GM23338 (cell line): Measurements from ENCODE around the gene PARD3. TPM values are rescaled to one million over a fixed set of nuclear protein-coding genes. Genes with fewer than 3 reads are reported as not detected.

ENCODE experiments used
- ATAC-seq: fragments of 200-7000 bp; cut with Tn5 transposase; 3 replicates; pipeline ENCODE4 v1.9.1; 2020
- DNase-seq: peaks from one replicate; pipeline ENCODE4 v3.0.0-alpha.2; 2015; ENCODE audit warnings: low spot score
- H2AFZ ChIP-seq: fragments of 200-600 bp; sonication (generic); 2 replicates; pipeline ENCODE4 v1.8.0; 2016; ENCODE audit warnings: antibody characterized with exemption, mild to moderate bottlenecking, moderate library complexity
- H3F3A ChIP-seq: fragments of 200-600 bp; sonication (generic); replicated peaks from 2 replicates; pipeline ENCODE4 v1.8.0; 2017; ENCODE audit warnings: antibody characterized with exemption, mixed run types, low read depth
- H3K27ac ChIP-seq: fragments of 200-600 bp; sonication (generic); 2 replicates; pipeline ENCODE4 v1.6.1; 2016; ENCODE audit warnings: low read depth
- H3K27me3 ChIP-seq: fragments of 200-600 bp; sonication (generic); 2 replicates; pipeline ENCODE4 v1.8.0; 2016; ENCODE audit warnings: mild to moderate bottlenecking, mixed run types, moderate library complexity; ENCODE audit not compliant: insufficient read depth
- H3K36me3 ChIP-seq: fragments of 200-600 bp; sonication (generic); 2 replicates; pipeline ENCODE4 v1.8.0; 2016; ENCODE audit warnings: mild to moderate bottlenecking; ENCODE audit not compliant: insufficient read depth
- H3K4me1 ChIP-seq: fragments of 200-600 bp; sonication (generic); 2 replicates; pipeline ENCODE4 v1.8.0; 2016; ENCODE audit warnings: mild to moderate bottlenecking, moderate library complexity; ENCODE audit not compliant: insufficient read depth
- H3K4me2 ChIP-seq: fragments of 200-600 bp; sonication (generic); 2 replicates; pipeline ENCODE4 v1.7.1; 2017; ENCODE audit warnings: mixed run types
- H3K4me3 ChIP-seq: fragments of 200-600 bp; sonication (generic); 2 replicates; pipeline ENCODE4 v1.6.1; 2016; ENCODE audit warnings: mixed run types
- H3K79me2 ChIP-seq: fragments of 200-600 bp; sonication (generic); replicated peaks from 2 replicates; pipeline ENCODE4 v1.8.0; 2017; ENCODE audit warnings: mild to moderate bottlenecking; ENCODE audit not compliant: insufficient read depth
- H3K9me2 ChIP-seq: fragments of 200-600 bp; sonication (generic); 2 replicates; pipeline ENCODE4 v1.8.0; 2017; ENCODE audit not compliant: insufficient read depth
- H4K20me1 ChIP-seq: fragments of 200-600 bp; sonication (generic); replicated peaks from 2 replicates; pipeline ENCODE4 v1.8.0; 2017; ENCODE audit warnings: mild to moderate bottlenecking; ENCODE audit not compliant: insufficient read depth
- H3K27ac Mint-ChIP-seq: 2 replicates; pipeline ENCODE4 v1.8.0; 2020; ENCODE audit warnings: inconsistent platforms, mild to moderate bottlenecking, moderate library complexity, mixed read lengths
- H3K27me3 Mint-ChIP-seq: 3 replicates; pipeline ENCODE4 v1.8.0; 2022; ENCODE audit warnings: low read depth, mild to moderate bottlenecking, moderate library complexity, mixed read lengths, inconsistent platforms; ENCODE audit not compliant: insufficient read depth, poor library complexity
- H3K36me3 Mint-ChIP-seq: 3 replicates; pipeline ENCODE4 v1.8.0; 2021; ENCODE audit warnings: low read depth, mild to moderate bottlenecking, inconsistent platforms, moderate library complexity, mixed read lengths
- H3K4me1 Mint-ChIP-seq: 3 replicates; pipeline ENCODE4 v1.8.0; 2020; ENCODE audit warnings: mild to moderate bottlenecking, inconsistent platforms, mixed read lengths
- H3K4me3 Mint-ChIP-seq: 3 replicates; pipeline ENCODE4 v1.8.0; 2021; ENCODE audit warnings: moderate library complexity, mild to moderate bottlenecking, inconsistent platforms, mixed read lengths
- H3K9me3 Mint-ChIP-seq: 3 replicates; pipeline ENCODE4 v1.8.0; 2020; ENCODE audit warnings: moderate library complexity, mild to moderate bottlenecking, inconsistent platforms, mixed read lengths
- CREB1 ChIP-seq: fragments of 250-450 bp; sonication (Bioruptor Pico); IDR thresholded peaks from 2 replicates; pipeline ENCODE4 v1.5.0; 2020; ENCODE audit warnings: low read depth, mild to moderate bottlenecking, moderate library complexity
- EZH2 ChIP-seq: fragments of 200-600 bp; sonication (generic); IDR thresholded peaks from one replicate; pipeline ENCODE4 v1.8.0; 2017; ENCODE audit warnings: antibody characterized with exemption, mild to moderate bottlenecking, low read depth; ENCODE audit not compliant: unreplicated experiment
- JUNB ChIP-seq: IDR thresholded peaks from one replicate; pipeline ENCODE4 v1.6.1; 2016; ENCODE audit warnings: antibody characterized with exemption; ENCODE audit not compliant: unreplicated experiment
- POLR2AphosphoS5 ChIP-seq: IDR thresholded peaks from 2 replicates; pipeline ENCODE4 v1.6.1; 2016; ENCODE audit warnings: antibody characterized with exemption, low read depth
- STAT1 ChIP-seq: IDR thresholded peaks from one replicate; pipeline ENCODE4 v1.6.1; 2016; ENCODE audit warnings: antibody characterized with exemption; ENCODE audit not compliant: unreplicated experiment
- polyA plus RNA-seq: library from polyadenylated mRNA; unstranded; fragments of >200 nt; fragmentation: Nextera tagmentation; extraction: Ambion mirVana; gene quantifications from 2 replicates; pipeline ENCODE4 v1.2.1, GENCODE V29; 2016
- total RNA-seq: library from RNA; depleted of rRNA; stranded (reverse); fragments of >200 nt; shearing (Covaris generic); gene quantifications from 2 replicates; pipeline ENCODE4 v1.2.3, GENCODE V29; 2014
- TF ChIP-seq, protein P1 (sequence below): IDR thresholded peaks from 2 replicates; pipeline ENCODE4 v1.6.1; 2016; ENCODE audit warnings: antibody characterized with exemption
- TF ChIP-seq, protein P2 (sequence below): IDR thresholded peaks from one replicate; pipeline ENCODE4 v1.6.1; 2018; ENCODE audit warnings: antibody characterized with exemption; ENCODE audit not compliant: unreplicated experiment
- TF ChIP-seq, protein P3 (sequence below): fragments of 250-450 bp; sonication (Bioruptor Pico); IDR thresholded peaks from 2 replicates; pipeline ENCODE4 v1.5.0; 2020; ENCODE audit warnings: mild to moderate bottlenecking, moderate library complexity

PARD3 gene
- total and polyA plus RNA-seq, 2 experiments from 2014 or later: 30.2 to 51.4 TPM

DNA sequence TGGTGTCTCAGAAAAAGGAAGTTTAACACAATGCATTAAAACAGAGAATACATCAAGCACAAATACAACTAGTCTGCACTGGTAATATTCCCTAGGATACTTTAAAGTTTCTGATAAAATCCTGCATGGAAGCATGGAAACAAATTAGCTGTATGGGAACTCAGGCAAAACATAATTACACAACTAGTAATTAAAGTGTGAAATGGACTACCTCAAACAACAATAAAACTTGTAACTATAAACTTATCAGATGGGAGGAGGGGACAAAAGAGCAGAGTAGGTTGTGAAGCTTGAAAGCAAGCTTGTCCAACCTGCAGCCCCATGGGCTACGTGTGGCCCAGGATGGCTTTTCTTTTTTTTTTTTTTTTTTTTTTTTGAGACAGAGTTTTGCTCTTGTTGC lies 98.9 kb downstream of the PARD3 start:
- H3K4me1 Mint-ChIP-seq: peaks cover 23% of the 10 kb centered on the region
- TF ChIP-seq, protein P1, sequence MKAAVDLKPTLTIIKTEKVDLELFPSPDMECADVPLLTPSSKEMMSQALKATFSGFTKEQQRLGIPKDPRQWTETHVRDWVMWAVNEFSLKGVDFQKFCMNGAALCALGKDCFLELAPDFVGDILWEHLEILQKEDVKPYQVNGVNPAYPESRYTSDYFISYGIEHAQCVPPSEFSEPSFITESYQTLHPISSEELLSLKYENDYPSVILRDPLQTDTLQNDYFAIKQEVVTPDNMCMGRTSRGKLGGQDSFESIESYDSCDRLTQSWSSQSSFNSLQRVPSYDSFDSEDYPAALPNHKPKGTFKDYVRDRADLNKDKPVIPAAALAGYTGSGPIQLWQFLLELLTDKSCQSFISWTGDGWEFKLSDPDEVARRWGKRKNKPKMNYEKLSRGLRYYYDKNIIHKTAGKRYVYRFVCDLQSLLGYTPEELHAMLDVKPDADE: no peak
- TF ChIP-seq STAT1: no peak
- TF ChIP-seq, protein P2, sequence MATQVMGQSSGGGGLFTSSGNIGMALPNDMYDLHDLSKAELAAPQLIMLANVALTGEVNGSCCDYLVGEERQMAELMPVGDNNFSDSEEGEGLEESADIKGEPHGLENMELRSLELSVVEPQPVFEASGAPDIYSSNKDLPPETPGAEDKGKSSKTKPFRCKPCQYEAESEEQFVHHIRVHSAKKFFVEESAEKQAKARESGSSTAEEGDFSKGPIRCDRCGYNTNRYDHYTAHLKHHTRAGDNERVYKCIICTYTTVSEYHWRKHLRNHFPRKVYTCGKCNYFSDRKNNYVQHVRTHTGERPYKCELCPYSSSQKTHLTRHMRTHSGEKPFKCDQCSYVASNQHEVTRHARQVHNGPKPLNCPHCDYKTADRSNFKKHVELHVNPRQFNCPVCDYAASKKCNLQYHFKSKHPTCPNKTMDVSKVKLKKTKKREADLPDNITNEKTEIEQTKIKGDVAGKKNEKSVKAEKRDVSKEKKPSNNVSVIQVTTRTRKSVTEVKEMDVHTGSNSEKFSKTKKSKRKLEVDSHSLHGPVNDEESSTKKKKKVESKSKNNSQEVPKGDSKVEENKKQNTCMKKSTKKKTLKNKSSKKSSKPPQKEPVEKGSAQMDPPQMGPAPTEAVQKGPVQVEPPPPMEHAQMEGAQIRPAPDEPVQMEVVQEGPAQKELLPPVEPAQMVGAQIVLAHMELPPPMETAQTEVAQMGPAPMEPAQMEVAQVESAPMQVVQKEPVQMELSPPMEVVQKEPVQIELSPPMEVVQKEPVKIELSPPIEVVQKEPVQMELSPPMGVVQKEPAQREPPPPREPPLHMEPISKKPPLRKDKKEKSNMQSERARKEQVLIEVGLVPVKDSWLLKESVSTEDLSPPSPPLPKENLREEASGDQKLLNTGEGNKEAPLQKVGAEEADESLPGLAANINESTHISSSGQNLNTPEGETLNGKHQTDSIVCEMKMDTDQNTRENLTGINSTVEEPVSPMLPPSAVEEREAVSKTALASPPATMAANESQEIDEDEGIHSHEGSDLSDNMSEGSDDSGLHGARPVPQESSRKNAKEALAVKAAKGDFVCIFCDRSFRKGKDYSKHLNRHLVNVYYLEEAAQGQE: no peak
- no peak for TF ChIP-seq EZH2
- TF ChIP-seq POLR2AphosphoS5: no peak
- no peaks in the 10 kb centered on the region; the same call in 2 of the 3 replicates for H3K9me3 Mint-ChIP-seq
- DNase-seq: no peak
- Histone ChIP-seq H3K4me2 (no peak overlapping the region), H3F3A (no peaks in the 10 kb centered on the region), H3K9me2 (no peaks in the 10 kb centered on the region), H3K4me3 (no peak overlapping the region), H3K79me2 (peaks cover 97% of the 10 kb centered on the region), H2AFZ (no peak overlapping the region), H4K20me1 (peaks cover 18% of the 10 kb centered on the region; the same call in 1 of the 2 replicates), H3K27ac (no peak overlapping the region), H3K36me3 (no peaks in the 10 kb centered on the region), H3K4me1 (0 out of 2 replicates have a peak, but pooled peaks cover 11% of the 10 kb centered on the region), H3K27me3 (no peaks in the 10 kb centered on the region)
- H3K36me3 Mint-ChIP-seq: no peaks in the 10 kb centered on the region
- H3K4me3 Mint-ChIP-seq: no peak overlapping the region
- no peak for ATAC-seq
- no peak overlapping the region for H3K27ac Mint-ChIP-seq
- H3K27me3 Mint-ChIP-seq: no peaks in the 10 kb centered on the region

DNA sequence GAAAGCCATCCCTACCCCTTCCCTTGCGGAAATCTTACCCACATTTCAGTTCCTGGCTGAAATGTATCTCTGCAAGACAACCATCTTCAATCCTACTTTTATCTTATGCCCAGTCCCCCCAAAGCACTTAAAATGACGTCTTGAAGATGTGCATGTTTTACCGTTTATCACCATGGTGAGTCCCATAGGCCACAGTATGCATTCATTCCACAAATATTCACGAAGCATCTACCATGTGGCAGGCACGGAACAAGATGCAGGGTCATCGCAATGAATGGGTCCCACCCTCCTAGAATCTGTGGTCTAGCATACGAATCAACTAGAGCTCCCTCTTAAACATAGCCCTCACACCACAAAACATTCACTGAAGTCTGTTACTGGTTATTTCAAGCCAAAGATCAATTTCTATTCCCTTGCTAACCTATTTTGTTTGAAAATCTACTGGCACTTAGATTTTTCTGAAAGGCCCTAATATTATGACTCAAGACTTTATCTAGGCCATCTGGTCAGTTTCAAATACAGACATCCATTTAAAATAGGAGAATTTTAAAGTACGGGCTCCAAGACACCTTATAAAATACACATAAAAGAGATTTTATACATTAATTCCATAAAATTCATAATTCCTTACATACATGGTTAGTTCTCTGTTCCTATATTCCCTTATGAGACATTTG lies 99.4 kb downstream of the PARD3 start:
- H3K36me3 ChIP-seq: no peaks in the 10 kb centered on the region
- H3K9me2 ChIP-seq: no peaks in the 10 kb centered on the region
- H2AFZ ChIP-seq: no peak overlapping the region
- no peak overlapping the region for H3K4me3 ChIP-seq
- H3F3A ChIP-seq: no peaks in the 10 kb centered on the region
- 0 out of 2 replicates have a peak, but pooled peaks cover 11% of the 10 kb centered on the region for H3K4me1 ChIP-seq
- H3K27ac Mint-ChIP-seq: no peak overlapping the region
- H3K79me2 ChIP-seq: peaks cover 97% of the 10 kb centered on the region
- no peak for DNase-seq
- H3K27me3 ChIP-seq: no peaks in the 10 kb centered on the region
- H3K4me1 Mint-ChIP-seq: peaks cover 20% of the 10 kb centered on the region
- H3K27ac ChIP-seq: no peak overlapping the region
- H3K36me3 Mint-ChIP-seq: no peaks in the 10 kb centered on the region
- H3K4me2 ChIP-seq: no peak overlapping the region
- no peaks in the 10 kb centered on the region; the same call in 2 of the 3 replicates for H3K9me3 Mint-ChIP-seq
- H3K4me3 Mint-ChIP-seq: no peak overlapping the region
- no peak for ATAC-seq
- H4K20me1 ChIP-seq: peaks cover 14% of the 10 kb centered on the region; the same call in 1 of the 2 replicates
- H3K27me3 Mint-ChIP-seq: no peaks in the 10 kb centered on the region
- TF ChIP-seq CREB1 (CRISPR knock-in tag) (no peak), POLR2AphosphoS5 (no peak), JUNB (no peak)
- TF ChIP-seq, protein P3, sequence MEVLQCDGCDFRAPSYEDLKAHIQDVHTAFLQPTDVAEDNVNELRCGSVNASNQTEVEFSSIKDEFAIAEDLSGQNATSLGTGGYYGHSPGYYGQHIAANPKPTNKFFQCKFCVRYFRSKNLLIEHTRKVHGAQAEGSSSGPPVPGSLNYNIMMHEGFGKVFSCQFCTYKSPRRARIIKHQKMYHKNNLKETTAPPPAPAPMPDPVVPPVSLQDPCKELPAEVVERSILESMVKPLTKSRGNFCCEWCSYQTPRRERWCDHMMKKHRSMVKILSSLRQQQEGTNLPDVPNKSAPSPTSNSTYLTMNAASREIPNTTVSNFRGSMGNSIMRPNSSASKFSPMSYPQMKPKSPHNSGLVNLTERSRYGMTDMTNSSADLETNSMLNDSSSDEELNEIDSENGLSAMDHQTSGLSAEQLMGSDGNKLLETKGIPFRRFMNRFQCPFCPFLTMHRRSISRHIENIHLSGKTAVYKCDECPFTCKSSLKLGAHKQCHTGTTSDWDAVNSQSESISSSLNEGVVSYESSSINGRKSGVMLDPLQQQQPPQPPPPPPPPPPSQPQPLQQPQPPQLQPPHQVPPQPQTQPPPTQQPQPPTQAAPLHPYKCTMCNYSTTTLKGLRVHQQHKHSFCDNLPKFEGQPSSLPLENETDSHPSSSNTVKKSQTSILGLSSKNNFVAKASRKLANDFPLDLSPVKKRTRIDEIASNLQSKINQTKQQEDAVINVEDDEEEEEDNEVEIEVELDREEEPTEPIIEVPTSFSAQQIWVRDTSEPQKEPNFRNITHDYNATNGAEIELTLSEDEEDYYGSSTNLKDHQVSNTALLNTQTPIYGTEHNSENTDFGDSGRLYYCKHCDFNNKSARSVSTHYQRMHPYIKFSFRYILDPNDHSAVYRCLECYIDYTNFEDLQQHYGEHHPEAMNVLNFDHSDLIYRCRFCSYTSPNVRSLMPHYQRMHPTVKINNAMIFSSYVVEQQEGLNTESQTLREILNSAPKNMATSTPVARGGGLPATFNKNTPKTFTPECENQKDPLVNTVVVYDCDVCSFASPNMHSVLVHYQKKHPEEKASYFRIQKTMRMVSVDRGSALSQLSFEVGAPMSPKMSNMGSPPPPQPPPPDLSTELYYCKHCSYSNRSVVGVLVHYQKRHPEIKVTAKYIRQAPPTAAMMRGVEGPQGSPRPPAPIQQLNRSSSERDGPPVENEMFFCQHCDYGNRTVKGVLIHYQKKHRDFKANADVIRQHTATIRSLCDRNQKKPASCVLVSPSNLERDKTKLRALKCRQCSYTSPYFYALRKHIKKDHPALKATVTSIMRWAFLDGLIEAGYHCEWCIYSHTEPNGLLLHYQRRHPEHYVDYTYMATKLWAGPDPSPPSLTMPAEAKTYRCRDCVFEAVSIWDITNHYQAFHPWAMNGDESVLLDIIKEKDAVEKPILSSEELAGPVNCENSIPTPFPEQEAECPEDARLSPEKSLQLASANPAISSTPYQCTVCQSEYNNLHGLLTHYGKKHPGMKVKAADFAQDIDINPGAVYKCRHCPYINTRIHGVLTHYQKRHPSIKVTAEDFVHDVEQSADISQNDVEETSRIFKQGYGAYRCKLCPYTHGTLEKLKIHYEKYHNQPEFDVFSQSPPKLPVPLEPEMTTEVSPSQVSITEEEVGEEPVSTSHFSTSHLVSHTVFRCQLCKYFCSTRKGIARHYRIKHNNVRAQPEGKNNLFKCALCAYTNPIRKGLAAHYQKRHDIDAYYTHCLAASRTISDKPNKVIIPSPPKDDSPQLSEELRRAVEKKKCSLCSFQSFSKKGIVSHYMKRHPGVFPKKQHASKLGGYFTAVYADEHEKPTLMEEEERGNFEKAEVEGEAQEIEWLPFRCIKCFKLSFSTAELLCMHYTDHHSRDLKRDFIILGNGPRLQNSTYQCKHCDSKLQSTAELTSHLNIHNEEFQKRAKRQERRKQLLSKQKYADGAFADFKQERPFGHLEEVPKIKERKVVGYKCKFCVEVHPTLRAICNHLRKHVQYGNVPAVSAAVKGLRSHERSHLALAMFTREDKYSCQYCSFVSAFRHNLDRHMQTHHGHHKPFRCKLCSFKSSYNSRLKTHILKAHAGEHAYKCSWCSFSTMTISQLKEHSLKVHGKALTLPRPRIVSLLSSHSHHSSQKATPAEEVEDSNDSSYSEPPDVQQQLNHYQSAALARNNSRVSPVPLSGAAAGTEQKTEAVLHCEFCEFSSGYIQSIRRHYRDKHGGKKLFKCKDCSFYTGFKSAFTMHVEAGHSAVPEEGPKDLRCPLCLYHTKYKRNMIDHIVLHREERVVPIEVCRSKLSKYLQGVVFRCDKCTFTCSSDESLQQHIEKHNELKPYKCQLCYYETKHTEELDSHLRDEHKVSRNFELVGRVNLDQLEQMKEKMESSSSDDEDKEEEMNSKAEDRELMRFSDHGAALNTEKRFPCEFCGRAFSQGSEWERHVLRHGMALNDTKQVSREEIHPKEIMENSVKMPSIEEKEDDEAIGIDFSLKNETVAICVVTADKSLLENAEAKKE (CRISPR knock-in tag): no peak
